HuH-7.5 (cell line): ENCODE data around the gene ALDH16A1.

Experiments used
- DNase-seq: peaks from one replicate; pipeline ENCODE4 v3.0.0; 2011; ENCODE audit warnings: low spot score

ALDH16A1 gene

DNA sequence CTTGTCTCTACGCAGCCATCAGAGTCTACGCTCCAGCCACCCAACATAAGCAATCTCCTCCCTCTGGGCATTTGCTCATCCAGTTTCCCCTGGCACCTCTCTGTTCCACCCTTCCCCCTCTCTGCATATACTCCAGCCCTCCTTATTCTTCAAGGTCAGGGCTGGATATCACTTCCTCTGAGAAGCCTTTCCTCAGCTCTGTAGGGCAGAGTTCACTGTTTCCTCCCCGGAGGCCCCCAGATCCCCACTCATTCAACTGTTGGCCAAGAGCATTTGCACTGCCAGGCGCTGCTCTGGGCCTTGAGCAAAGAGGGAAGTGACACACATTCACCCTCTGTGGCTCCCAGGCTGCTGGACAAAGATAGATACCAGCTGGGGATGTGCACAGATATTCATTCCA lies 62.7 kb downstream of the ALDH16A1 start:
- no peak for DNase-seq

DNA sequence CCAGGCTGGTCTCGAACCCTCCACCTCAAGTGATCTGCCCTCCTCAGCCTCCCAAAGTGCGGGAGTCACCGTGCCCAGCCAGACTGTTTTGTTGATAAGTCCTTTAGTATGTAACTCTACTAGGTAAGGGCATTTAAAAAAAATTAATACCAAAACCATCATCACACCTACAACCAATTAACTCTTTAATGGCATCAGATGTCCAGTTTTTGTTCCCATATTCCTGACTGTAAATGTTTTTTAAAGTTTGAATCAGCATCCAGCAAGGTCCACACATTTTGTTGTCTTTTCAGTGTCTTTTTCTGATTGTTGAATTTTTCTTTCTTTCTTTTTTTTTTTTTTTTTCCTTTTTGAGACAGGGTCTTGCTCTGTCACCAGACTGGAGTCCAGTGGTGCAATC lies 65.0 kb downstream of the ALDH16A1 start:
- DNase-seq, result no peak
